ENCODE results near the gene CCDC43.
"Not testable (repeated sequence)": the region's sequence is repeated elsewhere in the genome, so short reads cannot be mapped to it uniquely, and the experiment has no call there.

CCDC43 gene

GRCh38 chr17:44689477-44690217, at the start of gene CCDC43:
Gene CCDC43 (minus strand): TSS chr17:44689776. CDS start chr17:44689753, 23 bp downstream.
- DNase-seq (ENCODE audit: low read depth in 2 of 2): peak; percentile 86 to 87

GRCh38 chr17:44738214-44738906, 48.8 kb upstream of the CCDC43 start:
- DNase-seq (ENCODE audit: low read depth in 2 of 2): no peak

- no peak for DNase-seq (ENCODE audit: low read depth in 2 of 2)
Measured at GRCh38 chr17:44736551-44737240, 47.1 kb upstream of the CCDC43 start.

- no peak for DNase-seq (ENCODE audit: low read depth in 2 of 2)
Measured at GRCh38 chr17:44734272-44734671, 44.7 kb upstream of the CCDC43 start.

GRCh38 chr17:44733753-44734152, 44.2 kb upstream of the CCDC43 start:
- DNase-seq (ENCODE audit: low read depth in 2 of 2): no peak

- DNase-seq (ENCODE audit: low read depth in 2 of 2): not testable (repeated sequence)
Measured at GRCh38 chr17:44726121-44726520, 36.5 kb upstream of the CCDC43 start.

- DNase-seq (ENCODE audit: low read depth in 2 of 2): no peak
Measured at GRCh38 chr17:44722254-44722653, 32.7 kb upstream of the CCDC43 start.

GRCh38 chr17:44719444-44719843, 29.9 kb upstream of the CCDC43 start:
- DNase-seq (ENCODE audit: low read depth in 2 of 2): no peak

- DNase-seq (ENCODE audit: low read depth in 2 of 2): peak; percentile 68 to 80
Measured at GRCh38 chr17:44708401-44709263, 19.1 kb upstream of the CCDC43 start, which contains the start of gene DBF4B. Gene DBF4B (plus strand): TSS chr17:44708665. CDS start chr17:44708821, 156 bp downstream.

- no peak for DNase-seq (ENCODE audit: low read depth in 2 of 2)
Measured at GRCh38 chr17:44707755-44708400, 18.3 kb upstream of the CCDC43 start.

- not testable (repeated sequence) for DNase-seq (ENCODE audit: low read depth in 2 of 2)
Measured at GRCh38 chr17:44700288-44700687, 10.7 kb upstream of the CCDC43 start.

GRCh38 chr17:44693609-44694008, 4.0 kb upstream of the CCDC43 start:
- DNase-seq (ENCODE audit: low read depth in 2 of 2): no peak

GRCh38 chr17:44690746-44691306, 1.2 kb upstream of the CCDC43 start:
- DNase-seq (ENCODE audit: low read depth in 2 of 2): not testable (repeated sequence)

- DNase-seq (ENCODE audit: low read depth in 2 of 2): no peak
Measured at GRCh38 chr17:44688675-44689476, 700 bp downstream of the CCDC43 start.

- no peak for DNase-seq (ENCODE audit: low read depth in 2 of 2)
Measured at GRCh38 chr17:44688200-44688599, 1.4 kb downstream of the CCDC43 start.

- no peak for DNase-seq (ENCODE audit: low read depth in 2 of 2)
Measured at GRCh38 chr17:44687756-44688155, 1.8 kb downstream of the CCDC43 start.

GRCh38 chr17:44683303-44683702, 6.3 kb downstream of the CCDC43 start:
- DNase-seq (ENCODE audit: low read depth in 2 of 2): not testable (repeated sequence)

GRCh38 chr17:44677136-44677535, 12.4 kb downstream of the CCDC43 start:
- no peak for DNase-seq (ENCODE audit: low read depth in 2 of 2)

- DNase-seq (ENCODE audit: low read depth in 2 of 2): no peak
Measured at GRCh38 chr17:44673893-44674292, 15.7 kb downstream of the CCDC43 start.

All from stimulated activated CD4-positive, alpha-beta T cell treated with anti-CD3 and anti-CD28 coated beads, Interleukin-15, amount 100 ng/mL, for 48 hours (primary cell).